Retinal pigment epithelial cell (primary cell): ENCODE data around the gene SLC24A3.
"Not testable (repeated sequence)": the region's sequence is repeated elsewhere in the genome, so short reads cannot be mapped to it uniquely, and the experiment has no call there.

Source experiments
- DNase-seq: peaks from one replicate; pipeline ENCODE4 v3.0.0-alpha.2; 2010; ENCODE audit warnings: low read depth
- H3K4me3 ChIP-seq: 2 replicates; pipeline ENCODE4 v1.5.1; 2011; ENCODE audit warnings: mild to moderate bottlenecking, low read length, control low read depth, moderate library complexity
- CTCF ChIP-seq: conservative IDR thresholded peaks from 2 replicates; pipeline ENCODE4 v1.5.1; 2011; ENCODE audit warnings: low read depth, low read length, control low read depth, inconsistent platforms

The SLC24A3 gene

GRCh38 chr20:19625426-19625825, 413.0 kb downstream of the SLC24A3 start:
- TF ChIP-seq CTCF, result no peak
- DNase-seq, result no peak
- H3K4me3 ChIP-seq, result no peak overlapping the region

- H3K4me3 ChIP-seq, result no peak overlapping the region
- no peak for TF ChIP-seq CTCF
- DNase-seq, result no peak
These were observed 414.5 kb downstream of the SLC24A3 start for GRCh38 chr20:19626896-19627295.

GRCh38 chr20:19628570-19629134, 416.2 kb downstream of the SLC24A3 start:
- peak; percentile 5 for DNase-seq
- TF ChIP-seq CTCF, result peak; percentile 72
- no peak overlapping the region for H3K4me3 ChIP-seq

- DNase-seq, result no peak
- no peak overlapping the region for H3K4me3 ChIP-seq
- TF ChIP-seq CTCF, result no peak
These were observed 419.0 kb downstream of the SLC24A3 start for GRCh38 chr20:19631410-19631809.

- TF ChIP-seq CTCF, result no peak
- H3K4me3 ChIP-seq, result no peak overlapping the region
- DNase-seq, result no peak
These were observed 421.5 kb downstream of the SLC24A3 start for GRCh38 chr20:19633985-19634384.

- not testable (repeated sequence) for DNase-seq, H3K4me3 ChIP-seq
These were observed 427.1 kb downstream of the SLC24A3 start for GRCh38 chr20:19639471-19640045.

GRCh38 chr20:19642860-19643259, 430.4 kb downstream of the SLC24A3 start:
- TF ChIP-seq CTCF, result no peak
- DNase-seq, result no peak
- H3K4me3 ChIP-seq, result no peak overlapping the region
